Testis (tissue), 2 donors: ENCODE measurements around the gene LAX1.

ENCODE experiments used
- CTCF ChIP-seq, 3 experiments: fragments of 450-650 bp in 2 of 3; fragments of 200-600 bp in 1 of 3; sonication (generic) in 1 of 3; IDR thresholded peaks; one replicate each; pipeline ENCODE4 v1.5.1; 2016 to 2019; ENCODE audit warnings: antibody characterized with exemption in 3 of 3, mild to moderate bottlenecking in 2 of 3, moderate library complexity in 1 of 3
- POLR2A ChIP-seq: fragments of 450-650 bp; IDR thresholded peaks from one replicate; pipeline ENCODE4 v1.6.1; 2017; ENCODE audit warnings: antibody characterized with exemption, mild to moderate bottlenecking, moderate library complexity

GRCh38 chr1:203792486-203792885 is 27.5 kb downstream of the LAX1 start:
- TF ChIP-seq POLR2A (no peak), CTCF (IDR thresholded peaks at IDR 0.05) (no peak)
